DLD1 (cell line): ENCODE measurements around the gene CD84.
"Not testable (repeated sequence)": the region's sequence is repeated elsewhere in the genome, so short reads cannot be mapped to it uniquely, and the experiment has no call there.

Experiments used
- in situ Hi-C: cut with HindIII; loops from 2 replicates; pipeline ENCODE4 v1.10.0; 2017; ENCODE audit warnings: low sequenced_read_pairs

Gene CD84

DNA sequence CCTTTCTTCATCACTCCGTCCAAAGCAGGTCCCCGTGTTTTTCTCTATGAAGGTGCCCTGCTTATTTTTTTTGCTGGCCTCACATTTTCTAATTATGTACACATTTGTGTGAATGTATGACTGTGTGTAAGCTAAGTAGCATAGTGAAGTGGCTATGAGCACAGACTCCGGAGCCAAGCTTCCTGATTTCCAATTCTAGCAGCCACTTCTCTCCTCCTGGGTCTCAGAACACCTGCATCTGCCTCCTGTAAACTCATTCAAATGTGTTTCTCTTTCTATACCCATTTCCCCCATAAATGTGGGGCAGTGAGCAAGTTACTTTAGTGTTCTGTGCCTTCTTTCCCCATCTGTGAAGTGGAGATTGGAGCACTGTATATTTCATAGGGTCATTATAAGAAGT is 58.3 kb downstream of the CD84 start:
- in situ Hi-C loops: no loop called here

DNA sequence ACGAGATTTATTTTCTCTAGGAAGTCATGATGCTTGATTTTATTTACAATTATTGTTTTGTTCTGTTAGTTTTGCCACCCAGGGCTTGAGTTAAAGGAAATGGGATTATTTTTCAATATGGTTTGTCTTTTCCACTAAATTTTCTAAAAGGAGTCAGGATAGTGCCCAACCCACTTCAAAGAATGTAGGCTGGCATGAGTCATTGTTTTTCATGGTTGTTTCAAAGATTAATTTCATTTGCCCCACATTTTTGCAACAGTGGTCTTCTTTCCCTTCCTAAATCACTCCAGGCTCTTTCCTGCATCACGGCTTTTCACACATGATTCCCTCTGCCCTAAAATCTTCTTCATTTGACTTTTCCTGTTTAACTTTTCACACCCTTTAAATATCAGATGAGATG is 58.7 kb downstream of the CD84 start:
- in situ Hi-C loops: no loop called here

DNA sequence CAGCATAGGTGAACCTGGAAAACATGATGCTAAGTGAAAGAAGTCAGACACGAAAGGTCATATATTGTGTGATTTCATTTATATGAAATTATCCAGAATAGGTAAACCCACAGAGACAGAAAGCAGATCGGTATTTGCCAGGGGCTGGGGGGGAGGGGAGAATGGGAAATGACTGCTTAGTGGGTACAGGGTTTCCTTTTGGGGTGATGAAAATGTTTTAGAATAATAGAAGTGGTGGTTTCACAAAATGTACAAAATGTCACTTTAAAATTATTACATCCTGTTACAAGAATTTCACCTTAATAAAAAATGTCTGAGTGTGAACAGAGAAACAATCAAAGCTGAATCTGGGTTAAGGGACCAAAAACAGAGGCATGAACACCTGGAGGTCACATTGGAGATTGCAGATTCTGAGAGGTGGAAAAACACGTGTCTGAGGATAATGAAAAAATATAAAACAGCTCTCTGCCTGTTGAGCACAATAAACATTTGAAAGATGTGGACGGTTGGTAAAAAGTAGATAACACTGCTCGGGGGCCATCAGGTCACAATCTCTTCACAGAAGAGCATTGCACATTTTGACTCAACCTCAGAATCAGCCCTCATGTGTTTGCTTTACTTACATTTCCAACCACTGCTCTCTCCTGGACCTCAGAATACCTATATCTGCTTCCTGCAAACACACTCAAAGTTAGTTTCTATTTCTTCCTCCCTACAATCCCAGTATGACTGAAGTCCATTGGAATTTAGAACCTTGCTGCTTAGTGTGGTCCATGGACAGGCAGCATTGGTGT is 59.5 kb downstream of the CD84 start:
- in situ Hi-C loops: no loop called here

DNA sequence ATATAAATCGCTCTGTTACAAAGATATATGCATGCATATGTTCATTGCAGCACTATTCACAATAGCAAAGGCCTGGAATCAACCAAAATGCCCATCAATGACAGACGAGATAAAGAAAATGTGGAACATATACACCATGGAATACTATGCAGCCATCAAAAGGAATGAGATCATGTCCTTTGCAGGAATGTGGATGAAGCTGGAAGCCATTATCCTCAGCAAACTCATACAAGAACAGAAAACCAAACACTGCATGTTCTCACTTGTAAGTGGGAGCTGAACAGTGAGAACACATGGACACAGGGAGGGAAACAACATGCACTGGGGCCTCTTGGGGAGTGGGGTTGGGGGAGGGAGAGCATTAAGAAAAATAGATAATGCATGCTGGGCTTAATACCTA is 61.8 kb downstream of the CD84 start:
- in situ Hi-C loops: not testable (repeated sequence)

DNA sequence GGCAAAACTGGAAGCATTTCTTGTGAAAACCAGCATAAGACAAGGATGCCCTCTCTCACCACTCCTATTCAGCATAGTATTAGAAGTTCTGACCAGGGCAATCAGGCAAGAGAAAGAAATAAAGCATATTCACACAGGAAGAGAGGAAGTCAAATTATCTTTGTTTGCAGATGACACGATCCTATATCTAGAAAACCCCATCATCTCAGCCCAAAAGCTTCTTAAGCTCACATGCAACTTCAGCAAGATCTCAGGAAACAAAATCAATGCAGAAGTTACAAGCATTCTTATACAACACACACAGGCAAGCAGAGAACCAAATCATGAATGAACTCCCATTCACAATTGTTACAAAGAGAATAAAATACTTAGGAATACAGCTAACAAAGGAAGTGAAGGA is 63.4 kb downstream of the CD84 start:
- in situ Hi-C loops: not testable (repeated sequence)

DNA sequence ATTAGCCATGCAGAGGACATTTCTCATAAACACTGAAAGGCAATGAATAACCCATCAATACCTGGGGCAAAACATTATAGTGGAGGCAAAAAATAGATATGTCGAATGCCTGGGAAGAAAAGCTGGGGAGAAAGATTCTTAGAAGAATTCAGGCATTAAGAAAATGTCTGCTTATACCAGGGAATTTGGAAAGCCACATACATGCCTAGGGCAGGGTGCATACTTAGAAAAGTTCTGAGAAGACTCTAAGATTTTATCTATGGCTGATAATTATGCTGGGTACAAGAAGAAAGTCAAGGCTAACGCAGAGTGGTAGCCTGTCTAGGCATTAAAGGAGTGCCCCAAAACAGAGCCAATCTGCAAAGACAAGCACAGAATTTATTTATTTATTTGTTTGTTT is 74.6 kb downstream of the CD84 start:
- in situ Hi-C loops: no loop called here

DNA sequence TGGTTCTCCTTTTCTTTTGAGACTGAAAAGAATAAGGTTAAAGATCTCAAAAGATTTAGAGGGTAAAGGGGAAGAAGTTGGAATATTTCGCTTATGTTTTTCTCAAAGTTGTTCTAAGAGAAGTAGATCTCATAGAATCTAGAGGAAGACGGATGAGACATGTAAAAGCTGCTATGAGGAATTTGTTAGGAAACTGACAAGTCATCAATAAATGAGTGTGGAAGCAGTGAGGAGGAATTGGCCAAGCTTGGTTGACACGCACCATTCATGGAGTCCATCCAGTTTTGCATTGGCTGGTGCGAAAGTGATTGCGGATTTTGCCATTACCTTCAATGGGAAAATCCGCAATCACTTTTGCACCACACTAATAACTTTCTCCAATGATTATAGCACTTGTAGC is 76.2 kb downstream of the CD84 start:
- in situ Hi-C loops: no loop called here

DNA sequence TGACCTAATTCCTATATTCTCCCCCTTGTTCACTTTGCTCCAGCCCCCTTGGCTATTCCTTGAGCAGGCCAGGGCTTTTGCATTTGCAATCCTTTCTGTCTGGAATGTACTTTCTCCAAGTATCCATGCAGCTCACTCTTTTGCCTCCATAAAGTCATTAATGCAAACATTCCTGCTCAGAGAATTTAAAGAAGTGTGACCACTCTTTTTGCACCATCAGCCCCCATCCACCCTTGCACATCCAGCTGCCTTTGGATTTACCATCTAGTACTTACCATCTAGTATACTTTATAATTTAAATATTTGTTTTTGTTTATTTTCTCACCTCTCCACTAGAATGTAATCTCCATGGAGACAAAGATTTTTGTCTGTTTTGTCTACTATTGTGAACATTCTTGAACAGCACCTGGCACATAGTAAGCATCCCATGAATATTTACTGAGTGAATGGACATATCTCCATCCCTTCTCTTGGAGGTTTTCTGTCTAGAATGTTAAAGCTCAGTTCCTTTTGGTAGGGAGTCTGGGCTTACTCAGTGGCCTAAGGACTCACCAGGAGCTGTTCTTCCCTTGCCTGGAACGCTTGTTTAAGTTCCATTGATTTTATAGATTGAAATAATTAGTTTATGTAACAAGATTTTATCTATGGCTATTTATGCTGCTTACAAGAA is 78.8 kb downstream of the CD84 start:
- in situ Hi-C loops: no loop called here

DNA sequence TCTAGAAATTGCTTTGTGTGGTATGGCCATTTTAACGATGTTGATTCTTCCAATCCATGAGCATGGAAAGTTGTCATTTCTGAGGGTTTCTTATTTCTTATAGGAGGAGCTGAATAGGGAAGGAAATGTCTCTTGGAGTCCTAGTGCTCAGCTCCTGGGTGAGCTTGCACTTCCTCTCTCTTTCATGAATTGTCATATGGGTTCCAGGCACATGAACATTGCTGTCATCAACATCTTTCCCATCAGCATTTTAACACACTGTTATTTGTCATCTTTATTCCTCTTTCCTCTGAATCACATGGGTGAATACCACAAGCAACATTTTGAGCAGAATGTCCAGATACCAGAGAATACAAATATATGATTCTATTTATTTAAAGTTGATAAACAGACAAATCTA is 79.7 kb downstream of the CD84 start:
- in situ Hi-C loops: no loop called here

DNA sequence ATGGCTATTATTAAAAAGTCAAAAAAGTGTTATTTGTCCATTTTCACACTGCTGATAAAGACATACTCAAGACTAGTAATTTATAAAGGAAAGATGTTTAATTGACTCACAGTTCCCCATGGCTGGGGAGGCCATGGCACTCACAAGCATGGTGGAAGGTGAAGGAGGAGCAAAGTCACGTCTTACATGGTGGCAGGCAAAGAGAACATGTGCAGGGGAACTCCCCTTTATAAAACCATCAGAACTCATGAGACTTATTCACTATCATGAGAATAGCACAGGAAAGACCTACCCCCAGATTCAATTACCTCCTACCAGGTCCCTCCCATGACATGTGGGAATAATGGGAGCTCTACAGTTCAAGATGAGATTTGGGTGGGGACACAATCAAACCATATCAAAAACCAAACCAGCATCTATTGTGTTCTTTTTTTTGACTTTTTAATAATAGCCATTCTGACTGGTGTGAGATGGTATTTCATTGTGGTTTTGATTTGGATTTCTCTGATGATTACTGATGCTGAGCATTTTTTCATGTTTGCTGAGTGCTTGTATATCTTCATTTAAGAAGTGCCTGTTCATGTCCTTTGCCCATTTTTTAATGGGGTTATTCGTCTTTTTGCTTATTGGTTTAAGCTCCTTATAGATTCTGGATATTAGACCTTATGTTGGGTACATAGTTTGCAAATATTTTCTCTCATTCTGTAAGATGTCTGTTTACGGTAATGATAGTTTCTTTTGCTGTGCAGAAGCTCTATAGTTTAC is 80.8 kb downstream of the CD84 start:
- in situ Hi-C loops: not testable (repeated sequence)

DNA sequence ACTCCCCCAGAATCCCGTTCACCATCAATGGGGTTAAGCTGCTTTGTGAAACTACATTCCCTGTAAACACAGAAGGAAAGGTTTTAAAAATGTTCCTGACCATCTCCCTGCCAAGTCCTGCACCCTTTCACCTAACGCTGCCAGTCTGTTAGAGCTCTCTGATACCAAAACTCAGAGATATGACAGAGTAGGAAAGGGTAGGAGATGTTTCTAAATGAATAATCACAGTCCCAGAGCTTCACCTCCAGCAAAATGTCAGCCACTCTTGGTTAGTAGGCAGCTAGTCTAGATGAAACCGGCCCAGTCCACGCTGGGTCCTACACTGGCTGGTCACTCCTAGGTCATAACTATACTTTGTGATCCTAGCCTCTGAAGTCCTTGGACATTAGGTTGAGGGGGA is 83.0 kb downstream of the CD84 start:
- in situ Hi-C loops: no loop called here

DNA sequence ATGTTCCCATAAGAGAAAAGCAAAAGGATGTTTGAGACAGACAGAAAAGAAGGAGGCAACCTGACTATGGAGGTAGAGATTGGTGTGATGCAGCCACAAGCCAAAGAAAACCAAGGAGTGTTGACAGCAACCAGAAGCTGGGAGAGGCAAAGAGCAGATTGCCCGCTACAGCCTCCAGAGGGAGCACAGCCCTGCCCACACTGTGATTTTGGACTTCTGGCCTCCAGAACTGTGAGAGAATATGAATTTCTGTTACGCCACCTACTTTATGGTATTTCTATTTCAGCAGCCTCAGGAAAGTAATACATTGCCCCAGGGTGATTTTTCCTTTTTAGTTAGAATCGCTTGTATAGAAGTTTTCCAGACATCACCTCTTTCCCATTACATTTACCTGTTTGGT is 84.7 kb downstream of the CD84 start:
- in situ Hi-C loops: no loop called here

DNA sequence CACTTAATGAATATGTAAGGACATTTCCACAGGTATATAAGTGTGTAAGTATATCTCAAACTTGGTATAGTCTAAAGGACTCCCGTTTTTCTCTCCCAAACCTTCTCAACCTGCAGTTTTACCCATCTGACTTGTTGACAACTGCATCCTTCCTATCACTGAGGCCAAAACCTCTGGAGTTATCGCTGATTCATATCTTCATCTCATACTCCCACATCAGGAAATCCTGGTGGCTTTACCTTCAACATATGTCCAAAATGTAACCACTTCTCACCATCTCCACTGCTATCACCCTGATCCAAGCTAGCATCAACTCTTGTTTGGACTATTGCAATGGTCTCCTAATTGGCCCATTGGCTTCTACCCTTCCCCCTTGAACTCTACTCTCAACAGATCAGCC is 86.7 kb downstream of the CD84 start:
- in situ Hi-C loops: no loop called here

DNA sequence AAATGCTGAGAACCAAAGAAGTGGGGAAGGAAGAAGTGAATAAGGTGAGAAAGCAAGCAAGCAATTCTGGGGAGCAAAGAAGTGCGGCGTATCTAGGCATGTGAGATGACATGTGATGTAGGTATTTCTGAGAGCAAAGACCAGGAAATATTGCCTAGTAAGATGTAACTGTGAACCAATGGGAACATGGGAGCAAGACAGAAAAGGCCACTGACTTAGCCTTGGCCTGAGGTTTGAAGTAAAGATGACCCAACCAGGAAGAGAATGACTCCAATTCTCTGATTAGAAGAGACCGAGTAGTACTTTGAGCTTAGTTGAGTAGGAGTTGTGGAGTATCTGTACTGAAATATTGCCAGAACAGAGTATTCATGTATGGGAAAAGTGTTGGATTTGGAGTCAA is 87.3 kb downstream of the CD84 start:
- in situ Hi-C loops: no loop called here
